Measurements from ENCODE around the gene MAGI3.

Gene MAGI3

DNA sequence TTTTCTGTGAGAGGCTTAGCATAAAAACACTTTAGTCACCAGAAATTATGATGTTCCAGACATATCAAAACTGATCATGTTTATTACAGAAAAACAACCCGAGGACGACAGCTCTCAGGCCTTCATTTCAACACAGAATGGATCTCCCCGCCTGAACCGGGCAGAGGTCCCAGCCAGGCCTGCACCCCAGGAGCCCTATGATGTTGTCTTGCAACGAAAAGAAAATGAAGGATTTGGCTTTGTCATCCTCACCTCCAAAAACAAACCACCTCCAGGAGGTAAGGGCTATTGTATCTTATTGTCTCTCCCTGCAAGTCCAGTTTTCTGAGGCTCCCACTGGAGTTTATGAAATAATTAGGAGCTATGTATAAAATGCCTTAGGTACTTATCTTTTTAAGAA is 263.4 kb downstream of the MAGI3 start:
- ChIA-PET POLR2A (no interaction called here), CTCF (no interaction called here)
- Histone ChIP-seq H3K36me3 (ENCODE audit: control insufficient read depth in 4 of 4, insufficient read depth in 4 of 4, low read length in 3 of 4) (no peaks in the 10 kb centered on the region), H3K9me3 (ENCODE audit: control extremely low read depth in 1 of 5, control insufficient read depth in 4 of 5, insufficient read depth in 2 of 5, low read depth in 1 of 5, low read length in 4 of 5) (no peaks in the 10 kb centered on the region), H3K4me1 (ENCODE audit: control extremely low read depth in 1 of 4, control insufficient read depth in 4 of 4, insufficient read depth in 4 of 4, low read length in 3 of 4) (peaks cover 0 to 5% (median 0%) of the 10 kb centered on the region in 4 experiments), H3K27ac (ENCODE audit: insufficient read depth in 1 of 2, low read depth in 1 of 2, low read length in 2 of 2, poor library complexity in 1 of 2, severe bottlenecking in 2 of 2) (no peak overlapping the region), H3K4me3 (ENCODE audit: control insufficient read depth in 1 of 7, extremely low read depth in 1 of 7, insufficient read depth in 4 of 7, low read depth in 2 of 7, low read length in 6 of 7) (no peak overlapping the region), H3K27me3 (replicated peaks in 2 of 5; ENCODE audit: control insufficient read depth in 4 of 5, insufficient read depth in 5 of 5, low read length in 4 of 5) (no peaks in the 10 kb centered on the region)
- 100% methylated on average over 4 of the region's 5 CpGs for WGBS (ENCODE audit: insufficient coverage)
- DNase-seq, result no peak

DNA sequence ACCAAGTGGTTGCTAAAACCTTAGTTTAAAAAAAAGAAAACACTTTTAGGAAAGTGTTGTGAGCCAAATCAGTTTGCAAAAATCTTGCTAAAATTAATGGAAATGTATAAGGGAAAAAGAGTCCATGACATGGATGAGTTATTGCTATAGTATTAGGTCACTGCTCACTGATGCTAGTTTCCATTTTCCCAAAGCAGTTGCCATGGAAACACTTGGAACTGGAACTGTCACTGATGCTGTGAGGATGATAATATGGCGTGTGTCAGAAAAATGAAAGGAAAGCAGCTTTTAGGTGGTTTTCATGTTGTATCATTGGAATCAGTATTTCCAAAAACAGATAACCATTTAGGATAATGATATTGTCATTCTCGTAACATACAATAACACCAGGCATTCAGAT is 264.6 kb downstream of the MAGI3 start:
- POLR2A ChIA-PET, result no interaction called here
- no CpG with 5 or more reads among the region's 2 CpGs for WGBS (ENCODE audit: insufficient coverage)
- no peaks in the 10 kb centered on the region for H3K9me3 ChIP-seq (ENCODE audit: control extremely low read depth in 1 of 5, control insufficient read depth in 4 of 5, insufficient read depth in 2 of 5, low read depth in 1 of 5, low read length in 4 of 5)
- CTCF ChIA-PET, result no interaction called here
- H3K27me3 ChIP-seq (replicated peaks in 2 of 5; ENCODE audit: control insufficient read depth in 4 of 5, insufficient read depth in 5 of 5, low read length in 4 of 5), result no peaks in the 10 kb centered on the region
- H3K27ac ChIP-seq (ENCODE audit: insufficient read depth in 1 of 2, low read depth in 1 of 2, low read length in 2 of 2, poor library complexity in 1 of 2, severe bottlenecking in 2 of 2), result no peak overlapping the region
- H3K4me1 ChIP-seq (ENCODE audit: control extremely low read depth in 1 of 4, control insufficient read depth in 4 of 4, insufficient read depth in 4 of 4, low read length in 3 of 4), result peaks cover 0 to 5% (median 0%) of the 10 kb centered on the region in 4 experiments
- no peaks in the 10 kb centered on the region for H3K36me3 ChIP-seq (ENCODE audit: control insufficient read depth in 4 of 4, insufficient read depth in 4 of 4, low read length in 3 of 4)
- DNase-seq, result no peak
- H3K4me3 ChIP-seq (ENCODE audit: control insufficient read depth in 1 of 7, extremely low read depth in 1 of 7, insufficient read depth in 4 of 7, low read depth in 2 of 7, low read length in 6 of 7), result no peak overlapping the region

DNA sequence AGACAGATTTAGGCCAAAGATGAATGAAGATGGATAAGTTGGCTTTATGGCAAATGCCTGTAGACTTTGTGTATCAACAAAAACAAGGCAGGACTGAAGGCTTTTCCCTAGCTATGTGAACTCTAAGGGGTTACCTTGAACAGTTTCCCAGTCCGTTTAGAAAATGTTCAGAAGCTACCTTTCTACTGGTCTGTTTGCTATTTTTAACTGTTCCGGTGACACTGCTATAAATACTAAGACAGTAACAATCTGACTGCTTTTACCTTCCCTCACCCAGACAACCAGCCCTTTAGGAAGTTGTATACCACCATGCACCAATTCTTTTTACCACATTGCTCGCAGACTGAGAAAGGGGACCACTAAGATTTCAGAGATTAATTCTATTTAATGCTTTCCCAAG is 266.8 kb downstream of the MAGI3 start:
- no peaks in the 10 kb centered on the region for H3K9me3 ChIP-seq (ENCODE audit: control extremely low read depth in 1 of 5, control insufficient read depth in 4 of 5, insufficient read depth in 2 of 5, low read depth in 1 of 5, low read length in 4 of 5)
- H3K27ac ChIP-seq (ENCODE audit: insufficient read depth in 1 of 2, low read depth in 1 of 2, low read length in 2 of 2, poor library complexity in 1 of 2, severe bottlenecking in 2 of 2), result no peak overlapping the region
- H3K36me3 ChIP-seq (ENCODE audit: control insufficient read depth in 4 of 4, insufficient read depth in 4 of 4, low read length in 3 of 4), result no peaks in the 10 kb centered on the region
- CTCF ChIA-PET, result no interaction called here
- DNase-seq, result no peak
- no peaks in the 10 kb centered on the region for H3K27me3 ChIP-seq (replicated peaks in 2 of 5; ENCODE audit: control insufficient read depth in 4 of 5, insufficient read depth in 5 of 5, low read length in 4 of 5)
- WGBS (ENCODE audit: insufficient coverage), result 90% methylated on average over 3 of the region's 3 CpGs
- peaks cover 0 to 5% (median 0%) of the 10 kb centered on the region in 4 experiments for H3K4me1 ChIP-seq (ENCODE audit: control extremely low read depth in 1 of 4, control insufficient read depth in 4 of 4, insufficient read depth in 4 of 4, low read length in 3 of 4)
- H3K4me3 ChIP-seq (ENCODE audit: control insufficient read depth in 1 of 7, extremely low read depth in 1 of 7, insufficient read depth in 4 of 7, low read depth in 2 of 7, low read length in 6 of 7), result no peak overlapping the region
- POLR2A ChIA-PET, result no interaction called here

GRCh38 chr1:113657556-113658063 is 267.3 kb downstream of the MAGI3 start:
- Histone ChIP-seq H3K36me3 (ENCODE audit: control insufficient read depth in 4 of 4, insufficient read depth in 4 of 4, low read length in 3 of 4) (no peaks in the 10 kb centered on the region), H3K4me1 (ENCODE audit: control extremely low read depth in 1 of 4, control insufficient read depth in 4 of 4, insufficient read depth in 4 of 4, low read length in 3 of 4) (peaks cover 0 to 5% (median 0%) of the 10 kb centered on the region in 4 experiments), H3K27ac (ENCODE audit: insufficient read depth in 1 of 2, low read depth in 1 of 2, low read length in 2 of 2, poor library complexity in 1 of 2, severe bottlenecking in 2 of 2) (no peak overlapping the region), H3K4me3 (ENCODE audit: control insufficient read depth in 1 of 7, extremely low read depth in 1 of 7, insufficient read depth in 4 of 7, low read depth in 2 of 7, low read length in 6 of 7) (no peak overlapping the region), H3K27me3 (replicated peaks in 2 of 5; ENCODE audit: control insufficient read depth in 4 of 5, insufficient read depth in 5 of 5, low read length in 4 of 5) (no peaks in the 10 kb centered on the region), H3K9me3 (ENCODE audit: control extremely low read depth in 1 of 5, control insufficient read depth in 4 of 5, insufficient read depth in 2 of 5, low read depth in 1 of 5, low read length in 4 of 5) (no peaks in the 10 kb centered on the region)
- ChIA-PET CTCF (no interaction called here), POLR2A (interaction anchor here (0.6 kb wide), 1 partner anchor 10 kb away, joined by 3 read pairs; no protein-coding TSS in a partner anchor)
- 100% methylated on average over 2 of the region's 3 CpGs for WGBS (ENCODE audit: insufficient coverage)
- DNase-seq, result no peak

DNA sequence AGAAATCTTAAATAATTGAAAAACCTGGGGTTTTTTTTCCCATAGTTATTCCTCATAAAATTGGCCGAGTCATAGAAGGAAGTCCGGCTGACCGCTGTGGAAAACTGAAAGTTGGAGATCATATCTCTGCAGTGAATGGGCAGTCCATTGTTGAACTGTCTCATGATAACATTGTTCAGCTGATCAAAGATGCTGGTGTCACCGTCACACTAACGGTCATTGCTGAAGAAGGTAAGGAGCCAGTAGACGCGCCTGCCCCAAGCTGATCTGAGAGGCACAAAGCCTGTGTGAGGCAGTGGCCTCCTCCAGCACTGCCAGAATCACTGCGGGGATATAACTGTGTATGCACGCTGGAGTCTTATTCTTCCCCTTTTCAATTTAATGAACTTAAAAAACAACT is 268.7 kb downstream of the MAGI3 start:
- whole genome bisulfite sequencing (ENCODE audit: insufficient coverage), result 82% methylated on average over 8 of the region's 9 CpGs
- no peaks in the 10 kb centered on the region for H3K27me3 ChIP-seq (replicated peaks in 2 of 5; ENCODE audit: control insufficient read depth in 4 of 5, insufficient read depth in 5 of 5, low read length in 4 of 5)
- no peaks in the 10 kb centered on the region for H3K36me3 ChIP-seq (ENCODE audit: control insufficient read depth in 4 of 4, insufficient read depth in 4 of 4, low read length in 3 of 4)
- CTCF ChIA-PET, result no interaction called here
- no peak for DNase-seq
- peaks cover 0 to 5% (median 0%) of the 10 kb centered on the region in 4 experiments for H3K4me1 ChIP-seq (ENCODE audit: control extremely low read depth in 1 of 4, control insufficient read depth in 4 of 4, insufficient read depth in 4 of 4, low read length in 3 of 4)
- no peak overlapping the region for H3K27ac ChIP-seq (ENCODE audit: insufficient read depth in 1 of 2, low read depth in 1 of 2, low read length in 2 of 2, poor library complexity in 1 of 2, severe bottlenecking in 2 of 2)
- POLR2A ChIA-PET, result no interaction called here
- H3K4me3 ChIP-seq (ENCODE audit: control insufficient read depth in 1 of 7, extremely low read depth in 1 of 7, insufficient read depth in 4 of 7, low read depth in 2 of 7, low read length in 6 of 7), result no peak overlapping the region
- H3K9me3 ChIP-seq (ENCODE audit: control extremely low read depth in 1 of 5, control insufficient read depth in 4 of 5, insufficient read depth in 2 of 5, low read depth in 1 of 5, low read length in 4 of 5), result no peaks in the 10 kb centered on the region

- DNase-seq, result no peak
- H3K36me3 ChIP-seq (ENCODE audit: control insufficient read depth in 4 of 4, insufficient read depth in 4 of 4, low read length in 3 of 4), result no peaks in the 10 kb centered on the region
- CTCF ChIA-PET, result no interaction called here
- H3K9me3 ChIP-seq (ENCODE audit: control extremely low read depth in 1 of 5, control insufficient read depth in 4 of 5, insufficient read depth in 2 of 5, low read depth in 1 of 5, low read length in 4 of 5), result no peaks in the 10 kb centered on the region
- H3K27ac ChIP-seq (ENCODE audit: insufficient read depth in 1 of 2, low read depth in 1 of 2, low read length in 2 of 2, poor library complexity in 1 of 2, severe bottlenecking in 2 of 2), result no peak overlapping the region
- no peaks in the 10 kb centered on the region for H3K27me3 ChIP-seq (replicated peaks in 2 of 5; ENCODE audit: control insufficient read depth in 4 of 5, insufficient read depth in 5 of 5, low read length in 4 of 5)
- H3K4me1 ChIP-seq (ENCODE audit: control extremely low read depth in 1 of 4, control insufficient read depth in 4 of 4, insufficient read depth in 4 of 4, low read length in 3 of 4), result peaks cover 0 to 5% (median 0%) of the 10 kb centered on the region in 4 experiments
- POLR2A ChIA-PET, result no interaction called here
- H3K4me3 ChIP-seq (ENCODE audit: control insufficient read depth in 1 of 7, extremely low read depth in 1 of 7, insufficient read depth in 4 of 7, low read depth in 2 of 7, low read length in 6 of 7), result no peak overlapping the region
- whole genome bisulfite sequencing (ENCODE audit: insufficient coverage), result 100% methylated on average over 4 of the region's 4 CpGs
These were observed 269.2 kb downstream of the MAGI3 start for GRCh38 chr1:113659556-113659955.

DNA sequence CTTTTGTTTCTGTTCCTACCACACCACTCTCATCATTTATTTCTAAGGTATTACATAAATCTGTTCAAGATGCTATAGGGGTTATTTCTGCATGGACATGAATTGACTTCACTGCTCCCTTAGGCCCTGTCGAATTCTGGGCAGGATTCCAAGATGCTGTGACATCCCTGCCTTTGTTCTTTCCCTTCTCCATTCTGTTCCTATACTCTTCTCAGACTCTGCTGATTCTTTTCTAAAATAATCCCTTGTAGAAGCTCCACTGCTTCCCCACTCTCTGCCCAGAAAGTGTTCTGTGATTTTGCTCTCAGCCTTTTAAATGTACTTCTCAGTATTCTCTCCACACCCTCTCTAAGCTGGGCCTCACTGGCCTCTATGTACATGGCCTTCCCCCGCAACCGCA is 269.8 kb downstream of the MAGI3 start:
- CTCF ChIA-PET, result no interaction called here
- Histone ChIP-seq H3K36me3 (ENCODE audit: control insufficient read depth in 4 of 4, insufficient read depth in 4 of 4, low read length in 3 of 4) (no peaks in the 10 kb centered on the region), H3K4me3 (ENCODE audit: control insufficient read depth in 1 of 7, extremely low read depth in 1 of 7, insufficient read depth in 4 of 7, low read depth in 2 of 7, low read length in 6 of 7) (no peak overlapping the region), H3K27ac (ENCODE audit: insufficient read depth in 1 of 2, low read depth in 1 of 2, low read length in 2 of 2, poor library complexity in 1 of 2, severe bottlenecking in 2 of 2) (no peak overlapping the region), H3K9me3 (ENCODE audit: control extremely low read depth in 1 of 5, control insufficient read depth in 4 of 5, insufficient read depth in 2 of 5, low read depth in 1 of 5, low read length in 4 of 5) (no peaks in the 10 kb centered on the region), H3K27me3 (replicated peaks in 2 of 5; ENCODE audit: control insufficient read depth in 4 of 5, insufficient read depth in 5 of 5, low read length in 4 of 5) (no peaks in the 10 kb centered on the region), H3K4me1 (ENCODE audit: control extremely low read depth in 1 of 4, control insufficient read depth in 4 of 4, insufficient read depth in 4 of 4, low read length in 3 of 4) (peaks cover 0 to 5% (median 0%) of the 10 kb centered on the region in 4 experiments)
- DNase-seq, result no peak
- POLR2A ChIA-PET, result no interaction called here
- WGBS (ENCODE audit: insufficient coverage), result 93% methylated on average over 1 of the region's 3 CpGs

All from common myeloid progenitor, CD34-positive (primary cell).